GM12892 (cell line): Measurements from ENCODE around the gene DIABLO.

Experiments used
- DNase-seq: peaks from one replicate; pipeline ENCODE4 v3.0.0; 2011; ENCODE audit not compliant: insufficient read length
- FAIRE-seq: peaks from 2 replicates; lab custom pipeline; 2011; peaks lifted over from hg19 to GRCh38; lab: Jason Lieb, UNC
- POLR2A ChIP-seq: IDR thresholded peaks from 2 replicates; pipeline ENCODE4 v1.6.1; 2011; ENCODE audit warnings: low read depth, low read length, control low read depth
- POLR2AphosphoS5 ChIP-seq: IDR thresholded peaks from 2 replicates; pipeline ENCODE4 v1.6.1; 2011; ENCODE audit warnings: low read depth, low read length, control low read depth
- TAF1 ChIP-seq: IDR thresholded peaks from 2 replicates; pipeline ENCODE4 v1.6.1; 2011; ENCODE audit warnings: low read depth, mild to moderate bottlenecking, control low read depth, low read length, borderline replicate concordance

The DIABLO gene

DNA sequence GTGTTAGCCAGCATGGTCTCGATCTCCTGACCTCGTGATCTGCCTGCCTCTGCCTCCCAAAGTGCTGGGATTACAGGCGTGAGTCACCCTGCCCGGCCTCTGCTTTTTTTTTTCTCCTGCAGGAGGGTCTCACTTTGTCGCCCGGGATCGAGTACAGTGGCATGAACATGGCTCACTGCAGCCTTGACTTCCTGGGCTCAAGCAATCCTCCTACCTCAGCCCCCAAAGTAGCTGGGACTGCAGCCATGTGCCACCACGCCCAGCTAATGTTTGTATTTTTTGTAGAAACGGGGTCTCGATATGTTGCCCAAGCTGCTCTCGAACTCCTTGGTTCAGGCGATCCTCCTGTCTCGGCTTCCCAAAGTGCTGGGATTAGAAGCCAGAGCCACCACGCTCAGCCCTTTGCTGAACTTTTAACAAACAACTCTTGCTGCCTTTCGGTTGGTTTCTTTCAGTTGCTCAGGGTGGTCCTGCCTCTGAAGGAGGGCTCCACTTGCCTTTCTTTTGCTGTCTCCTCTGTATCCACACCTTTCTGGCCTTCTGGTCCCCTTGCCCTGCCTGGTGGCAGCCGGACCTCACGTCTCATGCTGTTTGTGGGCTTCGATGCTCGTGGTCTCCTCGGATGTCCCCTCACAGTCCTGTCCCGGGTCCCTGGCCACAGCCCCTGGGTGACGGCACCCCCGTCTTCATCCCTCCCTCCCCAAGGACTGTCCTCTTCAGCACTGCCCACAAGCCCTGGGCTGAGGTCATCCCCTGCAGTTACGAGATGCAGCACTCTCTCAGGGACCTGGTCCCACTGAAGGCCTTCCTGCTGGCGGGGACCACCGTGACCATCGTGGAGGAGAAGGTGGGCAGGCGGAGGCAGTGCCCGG, 26.1 kb downstream of the DIABLO start:
- DNase-seq (no peak), FAIRE-seq (no peak)
- TF ChIP-seq TAF1, result no peak
- no peak for TF ChIP-seq POLR2A
- no peak for TF ChIP-seq POLR2AphosphoS5

GRCh38 chr12:122197612-122197966, 28.3 kb downstream of the DIABLO start:
- FAIRE-seq (no peak), DNase-seq (no peak)
- TF ChIP-seq TAF1 (no peak), POLR2A (no peak), POLR2AphosphoS5 (no peak)

DNA sequence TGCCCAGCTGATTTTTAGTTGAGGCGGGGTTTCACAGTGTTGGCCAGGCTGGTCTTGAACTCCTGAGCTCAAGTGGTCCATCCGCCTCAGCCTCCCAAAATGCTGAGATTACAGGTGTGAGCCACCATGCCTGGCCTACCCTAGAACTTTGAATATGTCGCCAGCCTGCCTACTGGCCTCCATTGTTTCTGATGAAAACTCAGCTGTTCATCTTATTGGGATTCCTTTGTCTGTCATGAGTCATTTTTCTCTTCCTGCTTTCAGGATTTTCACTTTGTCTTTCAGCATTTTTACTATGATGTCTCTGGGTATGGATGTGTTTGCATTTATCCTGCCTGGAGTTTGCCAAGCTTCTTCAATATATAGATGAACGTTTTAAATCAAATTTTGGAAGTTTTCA, 30.4 kb downstream of the DIABLO start:
- no peak for TF ChIP-seq POLR2AphosphoS5
- no peak for TF ChIP-seq POLR2A
- no peak for FAIRE-seq
- no peak for DNase-seq

GRCh38 chr12:122194804-122195203, 31.0 kb downstream of the DIABLO start:
- DNase-seq (no peak), FAIRE-seq (no peak)
- TF ChIP-seq POLR2A, result no peak
- TF ChIP-seq TAF1, result no peak
- no peak for TF ChIP-seq POLR2AphosphoS5

- no peak for TF ChIP-seq POLR2AphosphoS5
- TF ChIP-seq TAF1, result no peak
- TF ChIP-seq POLR2A, result no peak
- DNase-seq (no peak), FAIRE-seq (no peak)
These were observed 33.4 kb downstream of the DIABLO start for GRCh38 chr12:122192441-122192840.

DNA sequence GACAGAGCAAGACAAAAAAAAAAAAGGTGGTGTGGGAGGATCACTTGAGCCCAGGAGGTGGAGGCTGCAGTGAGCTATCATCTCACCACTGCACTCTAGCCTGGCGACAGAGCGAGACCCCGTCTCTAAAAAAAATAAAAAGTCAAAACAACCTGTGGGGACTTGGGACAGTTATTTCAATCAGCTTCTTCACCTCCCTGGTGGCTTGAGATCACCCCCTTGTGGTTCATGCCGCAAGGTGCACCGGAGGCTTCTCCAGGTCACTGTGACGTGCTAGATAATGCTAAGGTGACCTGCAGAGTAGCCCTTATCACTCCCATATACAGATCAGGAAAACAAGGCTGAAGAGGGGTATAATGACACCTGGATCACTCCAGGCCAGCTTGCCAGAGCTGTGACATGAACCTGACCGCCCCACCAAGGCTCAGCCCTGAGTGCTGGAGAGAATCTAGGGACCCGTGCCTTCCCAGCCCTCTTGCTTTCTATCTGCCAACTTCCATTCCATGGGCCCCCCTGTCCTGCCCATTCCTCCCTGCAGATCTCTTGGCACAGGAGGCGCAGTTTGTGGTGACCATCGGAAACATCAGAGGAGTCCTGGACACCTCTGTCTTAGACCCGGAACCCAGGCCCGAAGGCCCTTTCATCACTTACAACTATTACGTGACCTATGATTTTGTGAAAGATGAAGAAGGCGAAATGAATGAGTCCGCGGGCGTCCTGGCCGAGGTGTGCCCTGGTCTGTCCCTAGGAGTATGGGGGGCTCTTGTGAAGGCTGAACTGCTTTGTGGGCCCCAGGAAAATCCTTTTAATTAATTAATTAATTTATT, 34.8 kb downstream of the DIABLO start:
- FAIRE-seq (peak; percentile 78), DNase-seq (peak; percentile 75)
- no peak for TF ChIP-seq POLR2A
- TF ChIP-seq POLR2AphosphoS5, result no peak
- no peak for TF ChIP-seq TAF1

- DNase-seq (no peak), FAIRE-seq (no peak)
- TF ChIP-seq POLR2A (no peak), POLR2AphosphoS5 (no peak), TAF1 (no peak)
These were observed 36.0 kb downstream of the DIABLO start for GRCh38 chr12:122189626-122190475.

- no peak for FAIRE-seq
- TF ChIP-seq TAF1, result no peak
- no peak for TF ChIP-seq POLR2AphosphoS5
- TF ChIP-seq POLR2A, result no peak
These were observed 38.4 kb downstream of the DIABLO start for GRCh38 chr12:122187466-122187865.

GRCh38 chr12:122185494-122186082, 40.3 kb downstream of the DIABLO start:
- no peak for FAIRE-seq
- DNase-seq, result no peak
- no peak for TF ChIP-seq TAF1
- no peak for TF ChIP-seq POLR2AphosphoS5
- no peak for TF ChIP-seq POLR2A

More at GRCh38 chr12:122187466-122187865, 38.4 kb downstream of the DIABLO start:
- DNase-seq, result no peak

GRCh38 chr12:122185079-122185478, 40.8 kb downstream of the DIABLO start:
- no peak for TF ChIP-seq POLR2A
- TF ChIP-seq POLR2AphosphoS5, result no peak
- TF ChIP-seq TAF1, result no peak
- FAIRE-seq, result no peak
- DNase-seq, result no peak
